GM12801 (cell line): ENCODE measurements around the gene FKBP2.

Source experiments
- CTCF ChIP-seq: IDR thresholded peaks from one replicate; pipeline ENCODE4 v1.5.1; 2011; ENCODE audit warnings: control low read depth; ENCODE audit not compliant: insufficient read length; ENCODE audit errors: extremely low read depth

Gene FKBP2

GRCh38 chr11:64220271-64220670, 20.6 kb upstream of the FKBP2 start:
- TF ChIP-seq CTCF = no peak

GRCh38 chr11:64220798-64221197, 20.1 kb upstream of the FKBP2 start:
- no peak for TF ChIP-seq CTCF

- no peak for TF ChIP-seq CTCF
Measured at GRCh38 chr11:64222651-64223000, 18.3 kb upstream of the FKBP2 start.

- no peak for TF ChIP-seq CTCF
Measured at GRCh38 chr11:64223001-64223651, 17.8 kb upstream of the FKBP2 start.

- TF ChIP-seq CTCF = no peak
Measured at GRCh38 chr11:64224151-64224890, 16.6 kb upstream of the FKBP2 start.

- TF ChIP-seq CTCF = no peak
Measured at GRCh38 chr11:64224891-64225607, 15.8 kb upstream of the FKBP2 start.
